IPS-18c (cell line): ENCODE measurements around the gene SQOR.

ENCODE experiments used
- H3K4me3 ChIP-seq: 2 replicates; pipeline ENCODE4 v1.7.0; 2013; ENCODE audit warnings: low read depth, mild to moderate bottlenecking, low read length, moderate library complexity; ENCODE audit not compliant: insufficient read depth
- H3K9me3 ChIP-seq: one replicate; pipeline ENCODE4 v1.6.1; 2013; ENCODE audit warnings: mild to moderate bottlenecking, low read length, moderate library complexity; ENCODE audit not compliant: control insufficient read depth, insufficient read depth

Gene SQOR

GRCh38 chr15:45670511-45670910 is 35.7 kb downstream of the SQOR start:
- H3K4me3 ChIP-seq, result no peak overlapping the region
- H3K9me3 ChIP-seq, result no peaks in the 10 kb centered on the region

DNA sequence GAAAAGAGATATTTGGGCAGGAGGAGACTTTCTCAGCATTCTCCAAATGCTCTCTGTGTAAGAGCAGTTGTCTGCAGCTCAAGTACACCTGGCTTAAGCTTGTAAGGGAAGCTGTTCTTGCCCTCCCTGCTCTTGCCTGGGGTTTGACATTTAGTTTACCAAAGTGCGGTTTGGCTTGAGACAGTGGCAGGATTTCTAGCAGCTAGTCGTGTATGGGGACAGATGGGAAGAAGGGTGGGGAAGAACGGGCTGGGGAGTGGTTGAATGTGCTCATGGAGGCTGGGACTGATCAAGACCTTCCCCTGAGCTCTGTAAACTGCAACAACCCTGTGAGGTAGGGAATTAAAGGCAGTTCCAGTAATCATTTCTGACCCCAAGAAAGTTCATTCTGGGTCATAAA is 39.8 kb downstream of the SQOR start:
- Histone ChIP-seq H3K9me3 (no peaks in the 10 kb centered on the region), H3K4me3 (no peak overlapping the region)

- Histone ChIP-seq H3K9me3 (no peaks in the 10 kb centered on the region), H3K4me3 (no peak overlapping the region)
Observed at GRCh38 chr15:45677797-45678196, 43.0 kb downstream of the SQOR start.

DNA sequence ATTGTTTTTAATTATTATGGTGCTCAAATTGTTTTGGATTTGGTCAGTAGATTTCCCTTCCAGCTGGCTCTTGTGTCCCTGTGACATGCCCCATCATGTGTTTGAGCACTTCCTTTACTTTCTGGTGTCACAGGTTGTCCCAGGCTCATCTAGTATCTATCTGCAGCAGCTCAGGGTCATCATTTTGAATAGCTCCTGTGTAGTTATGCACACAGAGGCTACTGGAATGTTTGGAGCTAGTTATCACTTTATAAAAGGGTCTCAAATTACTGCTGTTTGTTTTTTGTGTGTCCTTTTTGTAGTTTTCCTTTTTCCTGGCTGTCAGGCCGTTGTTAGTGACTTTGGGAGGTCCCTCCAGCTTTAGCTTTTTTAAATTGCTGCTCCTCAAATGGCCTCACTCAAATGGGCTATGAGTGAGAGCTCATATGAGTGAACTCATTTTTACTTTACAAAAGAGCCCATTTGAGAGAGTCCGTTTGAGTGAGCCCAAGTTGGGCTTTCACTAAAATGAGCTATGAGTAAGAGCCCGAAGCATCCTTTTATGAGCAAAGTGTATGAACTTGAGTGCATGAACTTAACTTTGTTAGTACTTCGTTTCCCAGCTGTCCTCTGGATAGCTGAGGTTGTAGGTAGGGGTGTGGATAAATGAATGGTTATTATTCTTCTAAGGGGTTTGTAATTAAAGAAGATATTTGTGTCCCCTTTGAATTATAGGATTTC is 43.8 kb downstream of the SQOR start:
- Histone ChIP-seq H3K4me3 (no peak overlapping the region), H3K9me3 (no peaks in the 10 kb centered on the region)

- Histone ChIP-seq H3K4me3 (no peak overlapping the region), H3K9me3 (no peaks in the 10 kb centered on the region)
Observed at GRCh38 chr15:45684533-45684932, 49.7 kb downstream of the SQOR start.

- Histone ChIP-seq H3K4me3 (no peak overlapping the region), H3K9me3 (no peaks in the 10 kb centered on the region)
Observed at GRCh38 chr15:45689616-45690015, 54.8 kb downstream of the SQOR start.

GRCh38 chr15:45690581-45691260 is 55.9 kb downstream of the SQOR start:
- Histone ChIP-seq H3K4me3 (no peak overlapping the region), H3K9me3 (no peaks in the 10 kb centered on the region)

GRCh38 chr15:45701108-45701507 is 66.3 kb downstream of the SQOR start:
- H3K4me3 ChIP-seq, result no peak overlapping the region
- no peaks in the 10 kb centered on the region for H3K9me3 ChIP-seq

DNA sequence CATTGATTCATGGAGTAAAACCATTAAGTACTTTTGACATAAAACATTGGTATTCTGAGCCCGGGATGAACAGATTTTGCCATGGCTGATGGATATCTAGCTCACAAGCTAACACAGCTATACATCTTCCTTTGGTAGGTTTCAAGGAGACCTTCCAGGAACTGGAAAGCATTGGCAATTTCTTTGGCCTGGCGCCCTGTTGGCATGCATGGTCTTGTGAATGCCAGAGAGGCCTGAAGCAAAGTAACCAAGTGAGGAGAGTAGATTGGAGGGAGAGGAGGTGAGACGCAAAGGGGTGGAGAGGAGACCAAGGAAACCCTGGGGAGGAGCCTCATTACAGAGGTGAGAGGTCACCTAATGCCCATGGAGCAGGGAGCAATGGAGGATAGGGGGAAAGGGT is 67.2 kb downstream of the SQOR start:
- Histone ChIP-seq H3K4me3 (no peak overlapping the region), H3K9me3 (no peaks in the 10 kb centered on the region)

GRCh38 chr15:45703670-45704328 is 69.0 kb downstream of the SQOR start:
- peak overlapping the region; percentile 47 for H3K4me3 ChIP-seq
- no peaks in the 10 kb centered on the region for H3K9me3 ChIP-seq

- H3K9me3 ChIP-seq, result no peaks in the 10 kb centered on the region
- H3K4me3 ChIP-seq, result peak overlapping the region; percentile 47
Observed at GRCh38 chr15:45704329-45705249, 69.8 kb downstream of the SQOR start.

DNA sequence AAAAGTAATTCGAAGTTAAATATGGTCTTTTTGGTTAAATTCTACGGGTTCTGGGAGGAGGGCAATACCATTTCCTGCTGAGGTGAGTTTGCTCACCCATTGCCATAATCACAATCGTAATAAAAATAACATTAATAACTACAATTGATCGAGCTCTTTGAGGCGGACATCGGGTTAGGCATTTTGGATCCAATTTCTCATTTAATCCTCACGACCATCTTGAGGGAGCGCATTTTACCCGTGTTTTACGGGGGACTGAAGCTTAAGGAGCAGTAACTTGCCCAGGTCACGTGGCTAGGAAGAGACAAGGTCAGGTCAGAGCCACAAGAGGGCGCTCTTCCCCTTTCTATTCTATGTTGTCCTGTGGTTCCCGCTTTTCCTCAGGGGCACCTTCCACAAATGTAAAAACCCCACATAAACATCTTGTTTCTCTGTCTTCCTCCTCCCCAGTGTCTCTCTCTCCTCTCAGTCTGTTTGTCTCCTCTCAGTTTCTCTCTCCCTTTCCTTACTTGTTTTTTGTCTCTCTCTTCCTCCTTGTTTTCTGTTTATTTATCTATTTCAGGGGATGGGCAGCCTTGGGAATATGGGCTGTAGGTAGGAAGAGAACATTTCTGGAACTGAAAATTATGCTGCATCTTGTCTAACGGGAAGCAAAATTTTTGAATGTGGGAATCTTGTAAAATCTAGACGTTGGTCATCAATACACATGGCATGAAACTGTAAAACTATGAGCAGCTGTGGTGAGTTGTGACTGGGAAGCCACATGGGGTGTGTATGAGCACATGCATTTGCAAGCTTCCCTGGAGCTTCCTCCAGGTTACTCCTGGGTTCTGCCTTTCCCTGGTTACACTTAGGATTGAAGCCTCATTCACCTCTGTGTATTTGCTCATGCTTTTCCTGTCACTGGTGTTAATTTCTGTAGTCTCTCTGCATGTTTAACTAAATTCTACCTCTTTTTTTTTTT is 71.0 kb downstream of the SQOR start:
- Histone ChIP-seq H3K9me3 (no peaks in the 10 kb centered on the region), H3K4me3 (peak overlapping the region; percentile 47)

DNA sequence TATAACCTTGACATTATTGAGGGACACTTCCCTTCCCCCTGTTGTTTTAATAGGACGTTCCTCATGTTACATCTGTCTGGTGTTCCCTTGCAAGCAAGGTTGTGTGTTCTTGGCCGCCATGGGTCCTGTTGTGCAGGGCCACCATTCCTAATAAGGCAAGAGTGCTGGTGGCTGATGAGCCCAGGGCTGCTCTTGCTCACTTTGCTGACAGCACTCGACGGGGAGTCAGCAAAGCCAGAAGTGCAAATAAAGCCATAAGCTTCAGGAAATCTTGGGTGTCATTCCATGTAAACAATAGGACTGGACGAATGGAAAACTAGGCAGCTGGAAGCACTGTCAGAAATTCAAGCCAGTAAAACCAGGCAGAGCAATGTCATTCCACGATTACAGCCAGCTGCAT is 75.8 kb downstream of the SQOR start:
- H3K4me3 ChIP-seq, result no peak overlapping the region
- H3K9me3 ChIP-seq, result no peaks in the 10 kb centered on the region

GRCh38 chr15:45714590-45715488 is 80.0 kb downstream of the SQOR start:
- no peak overlapping the region for H3K4me3 ChIP-seq
- no peaks in the 10 kb centered on the region for H3K9me3 ChIP-seq

GRCh38 chr15:45715528-45715927 is 80.7 kb downstream of the SQOR start:
- Histone ChIP-seq H3K4me3 (no peak overlapping the region), H3K9me3 (no peaks in the 10 kb centered on the region)
